ENCODE data around the gene STARD9.
A peak's percentile ranks its signal among the peaks of the same experiment; 100 is the strongest.
"Not testable (repeated sequence)": the region's sequence is repeated elsewhere in the genome, so short reads cannot be mapped to it uniquely, and the experiment has no call there.

The STARD9 gene

DNA sequence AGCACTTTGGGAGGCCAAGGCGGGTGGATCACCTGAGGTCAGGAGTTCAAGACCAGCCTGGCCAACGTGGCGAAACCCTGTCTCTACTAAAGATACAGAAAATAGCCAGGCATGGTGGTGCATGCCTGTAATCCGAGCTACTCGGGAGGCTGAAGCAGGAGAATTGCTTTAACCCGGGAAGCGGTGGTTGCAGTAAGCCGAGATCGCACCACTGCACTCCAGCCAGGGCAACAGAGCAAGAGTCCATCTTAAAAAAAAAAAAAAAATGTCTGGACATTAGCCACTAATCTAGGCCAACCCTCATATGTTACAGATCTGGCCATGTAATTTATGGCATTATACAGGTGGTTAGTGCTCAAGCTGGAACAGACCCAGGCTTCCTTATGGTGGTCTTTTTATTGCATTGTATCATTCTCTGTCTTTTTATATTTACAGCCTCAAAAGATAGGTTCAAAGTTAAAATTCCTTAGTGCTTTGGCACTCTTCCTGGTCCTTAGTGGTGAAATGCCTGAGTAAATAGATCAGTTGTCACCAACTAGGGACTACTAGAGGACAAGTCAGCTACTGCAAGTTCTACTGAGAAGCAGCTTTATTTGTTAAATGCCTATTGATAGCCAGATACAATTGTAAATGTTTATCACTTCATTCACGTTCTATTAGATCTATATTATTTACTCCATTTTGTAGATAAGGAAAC lies 16.0 kb downstream of the STARD9 start:
- DNase-seq: no peak

DNA sequence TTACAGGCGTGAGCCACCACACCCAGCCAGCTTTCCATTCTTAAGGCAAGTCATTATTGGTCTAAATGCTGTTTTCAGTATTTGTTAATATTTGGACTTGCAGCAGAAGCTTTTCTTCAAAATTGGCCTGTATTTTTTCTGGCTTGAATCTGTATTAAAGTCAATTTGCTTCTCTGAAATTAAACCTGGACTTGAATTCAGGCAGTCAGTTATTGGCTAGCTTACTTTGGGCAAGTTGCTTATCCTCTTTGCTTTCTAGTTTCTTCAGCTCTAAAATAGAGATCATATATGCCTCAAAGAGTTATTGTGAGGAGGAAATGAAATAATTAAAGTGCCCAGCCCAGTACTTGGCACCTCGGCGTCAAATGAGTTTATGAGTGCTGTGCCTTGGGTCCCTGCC lies 17.3 kb downstream of the STARD9 start:
- DNase-seq: no peak

DNA sequence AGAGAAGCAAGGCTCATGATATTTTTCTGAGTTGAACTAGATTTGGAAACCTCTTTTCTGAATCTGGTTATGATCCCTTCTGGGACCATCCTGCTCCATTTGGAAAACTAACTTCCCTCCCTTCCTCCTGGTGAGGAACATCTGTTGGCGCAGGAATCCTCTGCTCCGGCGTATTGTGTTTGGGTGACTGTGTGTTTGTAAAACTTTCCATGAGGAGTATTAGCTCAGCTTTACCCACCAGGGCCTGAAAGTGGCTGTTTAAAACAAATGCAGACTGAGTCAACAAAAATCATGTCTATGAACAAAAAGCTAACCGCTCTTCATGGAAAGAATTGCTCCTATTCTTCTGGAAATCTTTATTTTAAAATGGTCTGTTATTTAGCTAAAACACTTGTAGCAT lies 17.7 kb downstream of the STARD9 start:
- no peak for DNase-seq

DNA sequence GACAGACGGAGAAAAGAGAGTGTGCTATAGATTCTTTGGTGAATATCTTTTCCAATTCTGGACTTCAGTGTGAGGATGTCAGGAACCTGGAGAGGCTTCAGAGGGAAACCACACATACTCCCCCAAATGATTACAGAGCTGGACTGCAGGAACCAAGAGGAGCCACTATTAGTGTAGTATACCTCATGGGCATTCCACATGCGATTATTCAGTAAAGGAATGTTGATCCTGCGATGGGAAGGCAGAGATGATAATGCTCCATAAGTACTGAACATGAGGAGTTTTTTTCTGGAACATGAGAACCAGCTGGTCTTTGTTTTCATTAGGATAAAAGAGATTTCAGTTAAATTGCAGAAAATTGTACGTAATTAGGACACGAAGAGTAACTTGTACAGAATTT lies 18.7 kb downstream of the STARD9 start:
- DNase-seq: no peak

DNA sequence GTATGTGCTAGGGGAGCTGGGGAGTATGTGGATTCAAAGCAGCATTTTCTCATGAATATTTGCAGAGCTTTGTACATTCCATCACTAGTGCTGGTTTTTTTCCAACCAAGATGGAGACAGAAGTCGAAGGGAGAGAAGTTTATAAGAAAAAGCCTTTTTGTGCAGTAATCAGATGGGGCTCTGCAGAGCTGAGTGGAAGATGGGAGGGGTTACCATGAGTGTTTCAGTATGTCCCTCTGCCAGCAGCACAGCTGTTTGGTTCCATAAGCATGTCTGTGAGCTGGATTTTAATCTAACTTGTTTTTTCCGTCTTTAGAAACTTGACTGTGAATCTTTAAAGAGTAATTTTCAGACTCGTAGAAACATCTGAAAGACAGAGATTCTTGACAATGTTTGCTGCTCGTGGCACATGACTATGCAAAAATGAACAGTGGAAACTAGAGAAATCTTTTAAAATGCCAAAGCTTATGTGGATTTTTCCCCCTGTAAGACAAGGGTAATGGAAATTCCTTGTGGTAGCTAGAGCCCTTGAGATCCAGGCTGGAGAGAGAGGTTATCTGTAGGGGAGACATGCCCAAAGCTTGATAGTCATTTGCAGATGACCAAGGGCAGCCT lies 20.3 kb downstream of the STARD9 start:
- no peak for DNase-seq

DNA sequence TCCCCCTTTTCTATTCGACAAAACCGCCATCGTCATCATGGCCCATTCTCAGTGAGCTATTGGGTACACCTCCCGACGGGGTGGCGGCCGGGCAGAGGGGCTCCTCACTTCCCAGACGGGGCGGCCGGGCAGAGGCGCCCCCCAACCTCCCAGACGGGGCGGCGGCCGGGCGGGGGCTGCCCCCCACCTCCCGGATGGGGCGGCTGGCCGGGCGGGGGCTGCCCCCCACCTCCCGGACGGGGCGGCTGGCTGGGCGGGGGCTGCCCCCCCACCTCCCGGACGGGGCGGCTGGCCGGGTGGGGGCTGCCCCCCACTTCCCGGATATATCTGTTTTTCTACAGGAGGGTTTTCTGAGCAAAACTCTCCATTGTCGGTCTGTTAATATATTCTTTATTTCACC lies 25.9 kb downstream of the STARD9 start:
- not testable (repeated sequence) for DNase-seq

DNA sequence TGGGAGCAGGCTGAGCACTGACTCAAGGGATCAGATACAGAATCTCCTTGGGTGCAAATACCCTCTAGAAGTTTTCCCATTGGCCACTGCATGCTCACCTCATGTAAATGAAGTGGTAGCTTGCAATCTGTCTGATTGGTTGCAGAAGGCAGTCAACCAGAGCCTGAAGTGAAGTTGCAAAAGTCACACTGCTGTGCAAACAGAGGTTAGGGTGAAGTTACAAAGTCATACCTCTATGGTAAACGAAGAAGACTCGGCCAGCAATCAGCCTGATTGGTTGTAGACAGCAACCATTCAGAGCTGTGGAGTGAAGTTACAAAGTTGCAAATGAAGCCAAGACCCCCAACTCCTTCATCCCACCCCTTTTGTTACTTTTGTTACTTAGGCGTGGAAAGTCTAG lies 27.1 kb downstream of the STARD9 start:
- DNase-seq: no peak

DNA sequence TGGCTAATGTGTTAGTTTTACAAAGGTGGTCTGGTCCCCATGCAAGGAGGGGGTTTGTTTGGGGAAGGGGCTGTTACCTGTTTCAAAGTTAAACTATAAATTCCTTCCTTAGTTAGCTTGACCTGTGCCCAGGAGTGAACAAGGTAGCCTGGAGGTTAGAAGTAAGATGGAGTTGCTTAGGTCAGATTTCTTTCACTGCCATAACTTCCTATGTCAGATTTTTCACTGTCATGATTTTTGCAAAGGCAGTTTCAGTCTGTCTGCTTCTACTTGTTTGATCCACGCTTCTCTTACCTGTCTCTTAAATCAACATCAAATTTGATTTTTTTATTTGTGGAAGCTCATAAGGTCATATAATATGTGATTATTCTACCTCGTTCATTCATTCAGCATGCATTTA lies 28.6 kb downstream of the STARD9 start:
- DNase-seq: no peak

DNA sequence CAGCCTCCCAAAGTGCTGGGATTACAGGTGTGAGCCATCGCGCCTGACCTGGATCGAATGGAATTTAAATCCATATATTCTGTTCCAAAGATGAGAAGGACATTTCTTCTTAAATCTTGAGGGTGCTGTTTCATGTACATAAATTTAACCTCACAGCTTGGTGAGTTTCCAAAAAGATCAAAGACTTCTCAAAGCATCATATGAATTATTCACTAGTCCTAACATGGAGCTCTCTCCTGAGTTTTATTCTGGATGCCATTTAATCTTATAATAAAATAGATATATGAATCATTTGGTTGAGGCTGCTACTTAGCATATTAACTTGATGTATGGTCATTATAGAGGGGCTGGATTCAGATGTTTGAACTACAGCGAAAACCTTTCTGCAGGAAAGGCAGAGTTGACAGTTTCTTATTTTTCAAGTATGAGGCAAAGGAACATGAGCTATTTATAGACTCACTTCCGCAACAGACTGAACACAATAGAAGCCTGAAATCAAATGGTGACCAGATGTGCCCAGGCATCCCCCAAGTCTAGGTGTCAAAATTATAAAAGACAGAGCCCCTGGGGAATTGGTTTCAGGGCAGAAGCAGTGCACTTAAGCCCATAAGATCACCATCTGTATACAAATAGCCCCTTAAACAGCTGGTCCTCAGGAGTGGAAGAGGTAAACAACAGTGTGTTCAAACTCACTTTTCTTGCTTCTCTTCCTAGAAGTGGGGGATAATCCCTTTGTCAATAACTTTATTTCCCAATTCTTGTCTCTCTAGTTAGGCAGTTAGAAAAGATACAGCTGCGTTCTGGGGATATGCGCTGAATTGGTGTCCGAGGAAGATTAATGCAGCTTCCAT lies 29.7 kb downstream of the STARD9 start:
- no peak for DNase-seq

DNA sequence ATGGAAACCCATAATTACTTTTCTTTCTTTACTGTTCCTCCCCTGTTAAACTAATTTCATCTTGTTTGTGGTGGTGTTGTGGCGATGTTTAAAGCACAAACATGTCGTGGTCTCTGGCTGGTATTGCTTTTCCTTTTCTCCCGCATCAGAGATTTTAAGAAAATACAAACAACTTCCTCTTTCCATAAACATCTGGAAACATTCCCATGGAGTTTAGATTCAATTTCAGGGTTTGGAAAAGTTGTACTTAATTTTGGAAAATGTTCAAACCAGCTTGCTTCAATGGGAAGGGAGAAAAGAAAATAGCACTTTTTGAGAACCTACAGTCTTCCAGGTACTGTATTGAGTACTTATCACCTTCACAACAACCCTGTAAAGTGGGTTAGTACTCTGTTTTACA lies 30.4 kb downstream of the STARD9 start:
- no peak for DNase-seq

DNA sequence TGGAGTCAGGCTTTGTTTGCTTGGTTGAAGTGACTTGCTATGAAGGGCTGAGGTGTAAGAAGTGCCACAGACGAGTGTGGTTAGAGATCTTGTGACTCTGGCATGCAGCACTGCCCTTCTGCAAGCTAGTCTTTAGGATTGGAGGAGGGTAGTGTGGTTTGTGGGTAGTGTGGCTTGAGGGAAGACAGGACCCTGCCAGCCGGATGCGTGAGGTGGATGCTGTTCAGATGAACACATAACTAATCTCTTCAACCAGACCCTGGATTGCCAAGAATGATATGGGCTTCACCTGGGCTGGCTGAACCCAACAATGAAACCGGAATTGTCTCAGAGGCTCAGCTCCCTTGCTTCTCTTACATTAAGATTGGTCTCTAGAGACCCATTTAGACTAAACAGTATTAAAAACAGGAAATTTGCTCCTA lies 32.7 kb downstream of the STARD9 start:
- DNase-seq: peak; percentile 65

DNA sequence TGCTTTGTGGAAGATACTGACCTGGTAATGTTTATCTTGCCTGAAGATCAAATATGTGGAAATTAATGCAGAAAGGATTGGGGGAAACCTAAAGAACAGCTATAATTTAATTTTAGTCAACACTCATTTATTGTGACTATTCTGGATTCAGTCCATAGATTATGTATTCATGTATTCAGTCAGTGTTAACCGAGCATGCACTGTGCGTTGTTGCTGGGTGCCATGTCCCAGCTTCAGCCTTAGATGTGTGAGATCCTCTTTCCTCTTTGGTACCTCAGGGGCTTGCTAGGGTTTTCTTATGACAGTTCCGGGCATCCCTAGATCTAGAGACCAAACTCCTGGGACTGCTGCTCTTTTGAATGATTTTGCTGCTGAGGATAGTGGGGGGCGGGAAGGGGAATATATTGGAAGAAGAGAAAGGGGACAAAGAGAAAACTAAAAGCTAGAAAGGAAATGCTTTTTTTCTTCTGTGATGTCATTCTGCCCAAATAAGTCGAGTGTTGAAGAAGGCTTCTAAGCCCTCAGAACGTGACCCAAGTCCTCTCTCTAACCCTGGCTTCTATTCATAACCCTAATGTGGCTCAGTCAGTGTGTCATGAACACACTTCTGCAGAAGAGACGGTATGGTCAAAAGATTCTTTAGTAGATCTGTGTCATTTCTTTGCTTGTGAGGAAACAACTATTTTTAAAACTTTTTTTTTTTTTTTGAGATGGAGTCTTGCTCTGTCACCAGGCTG lies 33.5 kb downstream of the STARD9 start:
- no peak for DNase-seq

DNA sequence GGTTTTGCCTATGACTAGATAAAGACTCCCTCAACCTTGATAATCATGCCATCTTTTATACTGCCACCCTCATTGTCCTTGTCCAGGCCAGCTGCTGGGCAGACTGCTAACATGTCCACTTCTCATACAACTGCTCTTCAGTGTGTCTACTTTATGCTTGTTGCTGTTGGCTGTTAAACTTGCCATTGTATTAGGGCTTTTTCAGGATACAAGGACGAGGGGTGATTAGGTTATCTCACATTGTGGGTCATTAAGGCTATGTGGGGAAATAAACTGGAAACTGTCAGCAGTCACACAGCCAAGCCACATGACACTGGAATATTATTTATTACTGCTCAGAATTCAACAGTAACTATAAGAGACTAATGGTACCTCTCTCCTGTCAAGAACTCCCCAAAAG lies 36.1 kb downstream of the STARD9 start:
- no peak for DNase-seq

DNA sequence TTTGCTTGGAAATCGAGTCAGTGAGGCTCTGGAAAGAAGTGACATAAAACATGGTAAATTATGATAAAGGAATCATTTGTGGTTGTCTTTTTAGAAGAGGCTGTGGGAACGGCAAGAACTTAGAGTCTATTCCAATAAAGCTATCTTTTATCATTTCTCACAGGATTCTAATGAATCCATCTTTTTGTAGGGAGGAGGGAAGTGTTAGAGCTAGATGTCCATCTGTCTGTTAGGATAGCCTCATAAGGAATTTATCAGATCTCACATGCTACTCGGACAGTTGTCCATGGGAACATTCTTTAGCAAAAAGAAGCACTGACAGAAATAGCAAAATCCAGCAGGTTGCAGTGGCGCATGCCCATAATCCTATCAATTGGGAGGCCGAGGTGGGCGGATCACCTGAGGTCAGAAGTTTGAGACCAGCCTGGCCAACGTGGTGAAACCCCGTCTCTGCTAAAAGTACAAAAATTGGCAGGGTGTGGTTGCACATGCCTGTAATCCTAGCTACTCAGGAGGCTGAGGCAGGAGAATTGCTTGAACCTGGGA lies 37.0 kb downstream of the STARD9 start:
- DNase-seq: no peak

DNA sequence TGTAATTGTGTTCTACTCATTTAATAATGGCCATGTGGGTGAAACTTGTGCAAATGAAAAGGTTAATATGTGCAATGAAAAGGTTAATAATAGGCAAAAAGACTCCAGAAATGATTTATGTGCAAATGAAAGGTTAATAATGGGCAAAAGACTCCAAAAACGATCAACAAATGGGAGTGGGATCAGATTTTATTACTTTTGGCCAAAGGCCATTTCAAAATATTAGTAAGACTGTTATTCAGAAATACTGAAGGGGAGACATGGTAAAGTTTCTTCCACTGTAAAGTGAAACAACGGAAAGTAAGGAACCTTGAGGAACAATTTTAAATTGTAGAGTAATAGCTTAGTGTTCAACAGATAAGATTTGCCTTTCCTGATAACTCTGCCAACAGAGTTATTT lies 40.7 kb downstream of the STARD9 start:
- DNase-seq: no peak

DNA sequence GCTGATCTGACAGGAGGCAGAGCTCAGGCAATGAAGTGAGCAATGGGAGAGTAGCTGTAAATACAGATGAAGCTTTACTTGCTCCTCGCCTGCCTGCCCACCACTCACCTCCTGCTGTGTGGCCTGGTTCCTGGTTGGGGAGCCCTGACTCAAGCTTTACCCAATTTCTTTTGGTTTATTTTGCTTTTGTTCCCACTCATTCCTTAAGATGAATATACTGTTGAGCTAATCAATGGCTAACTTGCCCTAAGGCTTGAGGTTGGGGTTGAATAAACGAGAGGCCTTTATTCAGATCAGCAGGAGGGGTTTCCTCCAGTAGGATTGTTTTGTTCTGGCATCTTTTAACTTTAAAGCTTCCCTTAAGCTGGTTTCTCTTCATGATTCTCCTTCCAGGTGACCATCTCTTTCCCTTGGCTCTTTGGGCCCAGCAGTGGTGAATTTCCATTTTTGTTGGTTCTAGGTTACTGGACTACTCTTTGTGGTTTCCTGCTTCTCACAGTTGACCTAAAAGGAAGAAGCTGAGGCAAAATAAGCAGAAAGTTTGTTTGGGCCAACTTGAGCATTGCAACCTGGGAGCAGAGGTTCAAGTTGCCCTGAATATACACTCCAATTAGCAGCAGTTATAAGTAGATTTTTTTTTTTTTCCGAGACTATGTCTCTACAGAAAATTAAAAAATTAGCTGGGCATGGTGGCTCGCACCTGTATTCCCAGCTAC lies 44.4 kb downstream of the STARD9 start:
- no peak for DNase-seq

DNA sequence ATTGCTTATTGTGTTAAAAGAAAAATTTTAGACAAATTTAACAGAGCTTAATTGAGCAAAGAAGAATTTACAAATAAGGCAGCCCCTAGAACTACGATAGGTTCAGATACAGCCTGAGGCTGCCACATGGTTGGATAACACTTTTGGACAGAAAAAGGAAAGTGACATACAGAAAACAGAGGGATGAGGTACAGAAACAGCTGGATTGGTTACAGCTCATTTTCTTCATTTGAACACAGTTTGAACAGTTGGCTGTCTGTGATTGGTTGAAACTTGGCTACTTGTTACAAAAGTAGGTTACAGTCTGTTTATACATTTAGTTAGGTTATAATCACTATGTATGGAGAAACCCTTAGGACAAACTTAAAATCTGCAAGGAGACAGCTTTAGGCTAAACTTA lies 46.0 kb downstream of the STARD9 start:
- no peak for DNase-seq

DNA sequence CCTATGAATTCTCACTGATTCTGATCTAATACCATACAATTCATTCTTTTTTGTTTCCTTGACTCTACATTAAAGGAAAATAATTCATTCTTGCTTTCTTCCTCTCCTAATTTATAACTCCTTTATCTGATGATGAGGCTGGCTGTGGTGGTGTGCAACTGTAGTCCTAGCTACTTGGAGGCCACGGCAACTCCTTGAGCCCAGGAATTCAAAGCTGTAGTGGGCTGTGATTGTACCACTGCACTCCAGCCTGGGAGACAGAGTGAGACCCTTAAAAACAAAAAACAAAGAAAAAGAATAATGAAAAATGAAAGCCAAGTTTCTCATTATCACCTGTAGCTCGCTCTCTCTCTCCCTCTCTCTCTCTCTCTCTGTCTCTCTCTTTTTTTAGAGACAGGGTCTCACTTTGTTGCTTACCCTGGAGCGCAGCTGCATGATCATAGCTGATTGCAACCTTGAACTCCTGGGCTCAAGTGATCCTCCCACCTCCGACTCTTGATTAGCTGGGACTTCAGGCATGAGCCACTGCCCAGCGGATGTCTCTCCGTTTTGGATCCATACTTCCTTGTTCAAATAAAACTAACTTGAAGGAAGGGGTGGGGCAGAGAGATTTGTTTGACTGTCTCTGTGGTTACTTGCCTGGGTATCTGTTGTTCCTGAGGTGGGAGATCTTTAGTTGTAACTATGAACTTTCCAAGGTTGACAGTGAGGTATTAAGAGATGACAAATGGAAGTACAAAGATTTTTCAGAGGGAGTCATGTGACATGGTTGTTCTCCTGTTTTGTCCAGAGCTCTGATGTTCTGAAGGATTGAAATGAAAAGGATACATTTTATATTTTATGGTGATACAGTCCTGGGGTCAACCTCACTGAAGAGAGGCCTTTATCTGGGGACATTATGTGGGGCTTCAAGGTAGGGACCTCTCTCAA lies 46.9 kb downstream of the STARD9 start:
- DNase-seq: no peak

DNA sequence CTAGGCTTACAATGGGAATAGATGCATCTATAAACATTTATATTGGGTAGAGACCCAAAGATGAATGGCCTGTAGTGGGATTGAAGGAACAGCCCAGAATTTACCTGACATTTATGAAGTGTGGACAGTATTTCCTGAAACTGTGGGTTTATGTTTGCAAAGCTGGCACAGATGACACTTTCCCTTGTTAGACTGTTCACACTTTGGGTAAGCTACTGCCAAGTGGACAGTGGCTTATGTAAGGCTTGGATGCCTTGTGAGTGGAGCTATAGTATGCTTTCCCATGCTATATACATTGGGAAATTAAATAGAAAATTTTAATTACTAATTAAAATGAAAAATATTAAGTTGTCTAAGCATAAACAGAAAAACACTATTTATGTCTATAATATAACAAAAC lies 48.5 kb downstream of the STARD9 start:
- no peak for DNase-seq

DNA sequence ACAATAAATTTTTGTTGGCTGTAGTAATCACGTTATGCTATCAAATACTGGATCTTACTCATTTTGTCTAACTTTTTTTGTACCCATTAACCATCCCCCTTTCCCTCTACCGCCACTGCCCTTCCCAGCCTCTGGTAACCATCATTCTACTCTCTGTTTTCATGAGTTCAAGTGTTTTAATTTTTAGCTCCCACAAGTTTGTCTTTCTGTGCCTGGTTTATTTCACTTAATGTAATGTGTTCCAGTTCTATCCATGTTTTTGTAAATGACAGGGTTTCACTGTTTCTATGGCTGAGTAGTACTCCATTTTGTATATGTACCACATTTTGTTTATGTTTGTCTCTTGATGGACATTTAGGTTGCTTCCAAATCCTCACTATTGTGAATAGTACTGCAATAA lies 52.1 kb downstream of the STARD9 start:
- DNase-seq: no peak

DNA sequence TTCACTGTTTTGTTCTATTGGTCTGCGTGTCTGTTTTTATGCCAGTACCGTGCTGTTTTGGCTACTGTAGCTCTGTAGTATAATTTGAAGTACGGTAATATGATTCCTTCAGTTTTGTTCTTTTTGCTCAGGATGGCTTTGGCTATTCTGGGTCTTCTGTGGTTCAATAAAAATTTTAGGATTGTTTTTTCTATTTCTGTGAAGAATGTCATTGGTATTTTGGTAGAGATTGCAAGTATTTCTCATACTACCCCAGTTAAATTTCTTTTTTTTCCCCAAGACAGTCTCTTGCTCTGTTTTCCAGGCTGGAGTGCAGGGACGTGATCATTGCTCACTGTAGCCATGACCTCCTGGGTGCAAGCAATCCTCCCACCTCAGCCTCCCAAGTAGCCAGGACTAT lies 53.4 kb downstream of the STARD9 start:
- DNase-seq: no peak

Data from stimulated activated CD8-positive, alpha-beta memory T cell treated with anti-CD3 and anti-CD28 coated beads, Interleukin-4, amount 100 ng/mL, for 48 hours (primary cell).